COR-L47 (cell line): ENCODE data around the gene ATXN7.
A peak's percentile ranks its signal among the peaks of the same experiment; 100 is the strongest.

Experiments used
- DNase-seq: peaks from one replicate; lab custom pipeline; 2025; lab: John Stamatoyannopoulos, UW

Gene ATXN7

GRCh38 chr3:64019879-64020278 is 156.2 kb downstream of the ATXN7 start:
- DNase-seq, result no peak

- DNase-seq, result no peak
Observed at GRCh38 chr3:64021922-64022321, 158.3 kb downstream of the ATXN7 start.

GRCh38 chr3:64022451-64023186 is 159.0 kb downstream of the ATXN7 start:
- DNase-seq, result no peak

DNA sequence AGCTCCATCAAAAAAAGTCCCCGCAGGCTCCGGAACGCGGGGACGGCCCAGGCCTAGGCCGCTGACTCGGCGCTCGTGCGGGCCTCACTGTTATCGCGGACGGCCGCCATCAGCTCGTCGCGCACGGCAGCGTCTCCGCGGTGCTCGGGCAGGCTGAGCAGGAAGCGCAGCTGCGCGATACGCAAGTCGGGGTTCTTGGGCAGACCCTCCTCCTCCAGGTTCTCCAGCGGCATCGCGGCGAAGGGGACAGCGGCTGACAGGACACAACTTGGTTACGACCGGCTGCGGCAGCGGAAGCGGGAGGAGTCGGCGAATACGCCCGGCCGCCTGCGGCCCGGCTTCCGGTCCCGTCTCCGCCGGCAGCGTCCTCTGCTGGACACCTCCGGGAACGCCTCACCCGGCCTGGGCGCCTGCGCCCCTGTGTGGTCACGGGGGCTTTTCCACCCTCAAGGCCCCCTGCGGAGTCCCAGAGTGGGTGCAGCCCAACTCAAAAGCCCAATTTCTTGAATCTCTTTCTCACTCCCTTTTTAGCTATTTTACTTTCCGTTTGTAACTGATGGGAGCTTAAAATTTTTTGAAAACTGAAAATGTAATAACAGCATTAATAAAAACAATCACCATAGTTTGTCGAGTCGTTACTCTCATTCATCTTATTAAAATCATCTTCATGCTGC is 159.7 kb downstream of the ATXN7 start, which contains the start of gene PSMD6:
Gene PSMD6 (minus strand): TSS at position 308 of the 674 bp plus-strand sequence. CDS start 75 bp downstream, at position 233.
- peak; percentile 57 for DNase-seq

- no peak for DNase-seq
Observed at GRCh38 chr3:64023861-64024223, 160.2 kb downstream of the ATXN7 start.

- DNase-seq, result no peak
Observed at GRCh38 chr3:64026346-64026745, 162.7 kb downstream of the ATXN7 start.

DNA sequence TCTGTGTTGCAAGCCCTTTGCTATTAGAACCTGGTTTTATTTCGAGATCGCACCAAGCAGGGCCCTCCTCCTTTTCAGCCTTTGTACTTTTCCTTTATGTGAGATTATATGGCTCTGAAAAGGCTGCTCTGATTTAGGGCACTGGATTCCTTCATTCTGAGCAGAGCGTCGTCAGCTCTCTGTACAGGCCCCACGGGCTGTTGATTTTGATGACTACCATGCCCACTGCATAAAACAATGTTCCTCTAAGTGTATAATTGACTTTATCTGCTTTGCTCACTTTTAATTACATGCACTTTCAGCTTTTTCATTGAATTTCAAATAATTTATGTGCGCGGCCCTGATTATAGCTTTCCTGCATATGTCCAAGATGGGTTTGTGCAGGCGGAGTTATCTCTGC is 164.0 kb downstream of the ATXN7 start:
- no peak for DNase-seq

GRCh38 chr3:64028754-64029153 is 165.1 kb downstream of the ATXN7 start:
- DNase-seq, result no peak

GRCh38 chr3:64029287-64029686 is 165.6 kb downstream of the ATXN7 start:
- no peak for DNase-seq

GRCh38 chr3:64030741-64031140 is 167.1 kb downstream of the ATXN7 start:
- peak; percentile 26 for DNase-seq

DNA sequence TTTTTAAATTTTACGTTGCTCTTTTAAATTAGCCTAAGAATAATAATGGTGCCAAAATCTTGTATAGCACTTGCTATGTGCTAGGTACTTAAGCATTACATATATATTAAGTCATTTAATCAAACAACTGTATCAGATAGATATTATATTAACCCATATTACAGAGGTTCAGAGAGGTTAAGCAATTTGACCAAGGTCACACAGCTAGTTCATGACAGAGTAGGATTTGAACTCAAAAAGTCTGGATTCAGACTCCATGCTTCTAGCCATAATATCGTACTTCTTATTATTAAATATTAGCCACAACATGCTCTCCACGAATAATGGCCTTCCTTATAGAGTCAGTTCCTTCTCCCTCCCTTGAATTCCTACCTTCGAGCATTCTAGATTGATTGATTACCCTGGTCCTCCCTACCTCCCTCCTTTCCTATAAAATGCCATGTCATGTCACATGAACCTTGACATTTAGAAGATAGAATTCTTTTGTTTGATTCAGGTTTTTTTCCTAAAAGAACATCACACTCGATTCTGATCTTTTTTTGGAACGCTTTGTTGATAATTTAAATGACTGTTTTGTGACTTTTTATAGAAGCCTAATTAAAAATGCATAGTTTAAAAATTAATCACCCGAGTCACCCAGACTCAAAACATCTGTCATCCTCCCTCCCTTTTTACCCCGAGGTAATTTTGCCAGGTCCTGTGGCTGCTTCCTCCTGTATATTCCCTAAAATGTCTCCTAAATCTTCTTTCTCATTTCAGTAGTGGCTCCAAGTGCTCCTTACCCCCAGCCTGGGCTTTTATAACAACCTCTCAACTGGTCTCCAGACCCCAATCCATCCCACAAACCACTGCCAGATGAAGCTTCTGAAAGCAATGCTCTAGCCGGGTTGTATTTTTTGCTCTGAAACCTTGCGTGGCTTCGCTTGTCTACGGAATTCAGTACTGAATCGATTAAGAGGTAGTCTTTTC is 168.2 kb downstream of the ATXN7 start:
- no peak for DNase-seq

DNA sequence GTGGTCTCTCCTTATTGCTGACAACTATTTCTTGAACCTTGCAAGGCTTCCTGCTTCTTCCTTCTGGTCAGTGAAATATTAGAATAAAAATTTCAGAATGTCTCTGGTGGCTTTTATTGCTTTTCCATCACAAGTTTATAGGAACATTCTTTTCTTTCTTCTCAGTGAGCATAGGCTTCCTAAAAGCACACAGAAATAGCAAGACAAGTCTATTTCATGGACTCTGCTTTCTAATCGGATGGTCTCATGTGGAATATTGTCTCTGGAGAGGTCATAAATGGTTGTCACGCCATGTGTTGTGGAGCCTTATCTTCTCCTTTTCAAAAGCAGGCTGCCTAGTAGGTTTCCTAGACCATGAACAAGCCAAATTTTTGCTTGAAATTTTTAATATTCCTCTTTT is 169.4 kb downstream of the ATXN7 start:
- no peak for DNase-seq

DNA sequence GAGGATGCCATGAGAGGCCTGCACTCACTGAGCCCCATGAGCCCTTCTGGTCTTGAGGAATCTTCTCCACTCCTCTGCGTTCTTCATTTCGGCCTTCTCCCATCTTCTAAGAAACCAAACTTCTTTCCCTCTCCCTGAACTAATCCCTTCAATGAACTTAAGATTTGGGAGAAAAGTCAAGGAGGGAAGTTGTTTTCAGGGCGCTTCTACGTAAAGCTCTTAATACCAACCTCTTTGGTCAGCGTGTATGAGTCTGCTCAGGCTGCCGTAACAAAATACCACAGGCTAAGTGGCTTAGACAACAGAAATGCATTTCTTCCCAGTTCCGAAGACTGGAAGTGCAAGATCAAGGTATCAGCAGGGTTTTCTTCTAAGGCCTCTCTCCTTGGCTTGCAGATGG is 173.4 kb downstream of the ATXN7 start:
- DNase-seq, result no peak

- DNase-seq, result no peak
Observed at GRCh38 chr3:64038253-64038767, 174.6 kb downstream of the ATXN7 start.

DNA sequence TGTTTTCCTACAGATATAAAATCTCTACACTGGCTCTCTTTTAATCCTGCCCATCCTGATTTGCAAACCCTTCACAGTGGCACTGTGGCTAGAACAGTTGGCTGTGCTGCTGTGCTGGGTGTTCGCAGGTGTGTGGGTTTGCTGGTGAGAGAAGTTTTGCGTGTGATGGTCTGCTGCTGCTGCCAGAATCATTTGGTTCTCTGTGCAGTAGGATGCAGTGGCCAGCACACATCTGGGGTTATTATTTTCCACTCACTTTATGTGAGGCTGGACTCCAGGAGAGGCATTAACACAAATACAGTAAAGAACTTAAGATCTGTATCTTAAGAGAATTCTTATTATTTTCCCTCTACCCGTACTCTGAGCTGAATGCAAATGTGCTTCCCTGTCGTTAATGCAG is 175.7 kb downstream of the ATXN7 start:
- no peak for DNase-seq

- DNase-seq, result no peak
Observed at GRCh38 chr3:64039981-64040733, 176.5 kb downstream of the ATXN7 start.

DNA sequence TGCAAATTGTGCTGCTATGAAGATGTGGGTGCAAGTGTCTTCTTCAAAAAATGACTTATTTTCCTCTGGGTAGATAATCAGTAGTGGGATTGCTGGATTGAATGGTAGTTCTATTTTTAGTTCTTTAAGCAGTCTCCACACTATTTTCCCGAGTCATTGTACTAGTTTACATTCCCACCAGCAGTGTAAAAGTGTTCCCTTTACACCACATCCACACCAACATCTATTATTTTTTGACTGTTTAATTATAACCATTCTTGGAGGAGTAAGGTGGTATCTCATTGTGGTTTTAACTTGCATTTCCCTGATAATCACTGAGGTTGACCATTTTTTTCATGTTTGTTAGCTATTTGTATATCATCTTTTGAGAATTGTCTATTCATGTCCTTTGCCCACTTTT is 179.3 kb downstream of the ATXN7 start:
- no peak for DNase-seq

GRCh38 chr3:64046592-64046991 is 182.9 kb downstream of the ATXN7 start:
- DNase-seq, result no peak

DNA sequence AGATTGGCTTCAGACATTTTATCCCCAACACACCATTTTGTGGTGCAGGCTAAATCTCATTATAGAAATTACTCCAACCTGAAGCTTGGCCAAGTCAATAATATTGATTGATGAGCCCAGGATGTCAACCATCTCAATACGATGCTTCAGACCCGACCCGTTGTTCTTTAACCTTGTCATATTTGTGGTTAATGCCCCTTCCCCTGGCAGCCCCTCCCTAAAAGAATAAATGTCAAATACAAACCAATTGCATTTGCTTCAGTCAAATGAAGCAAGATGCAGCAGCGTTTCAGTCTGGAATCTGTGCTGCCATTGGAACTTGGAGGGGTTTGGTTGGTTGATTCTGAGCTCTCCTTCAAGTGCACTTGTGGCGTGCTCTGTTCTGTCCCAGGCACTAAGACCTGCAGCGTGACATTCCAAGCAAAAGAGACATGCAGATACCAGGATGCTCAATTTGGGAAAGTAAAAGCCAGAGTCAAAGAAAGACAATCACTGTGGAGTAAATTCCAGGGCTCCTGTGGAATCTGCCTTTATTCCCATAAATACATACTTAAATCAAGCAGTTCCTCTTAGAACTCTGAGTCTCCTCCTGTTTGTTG is 183.4 kb downstream of the ATXN7 start:
- no peak for DNase-seq

DNA sequence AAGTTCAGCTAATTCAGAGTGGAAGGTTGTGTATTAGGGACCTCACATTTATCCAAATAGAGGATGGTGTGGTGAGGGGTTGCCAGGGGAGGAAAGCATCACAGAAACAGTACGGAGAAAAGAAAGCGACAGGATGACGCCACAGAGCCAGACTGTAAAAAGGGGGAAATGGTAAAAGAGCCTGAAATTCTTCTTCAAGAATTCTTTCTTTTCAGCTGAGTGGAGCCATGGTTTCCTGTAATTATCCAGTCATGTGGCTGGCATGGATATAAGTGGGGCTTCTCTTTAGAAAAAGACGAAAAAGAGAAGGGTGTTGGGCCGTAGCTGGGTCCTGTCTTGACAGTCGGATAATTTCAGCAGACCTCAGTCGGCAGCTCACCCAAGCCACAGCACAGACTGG is 184.1 kb downstream of the ATXN7 start:
- no peak for DNase-seq

GRCh38 chr3:64048631-64049061 is 185.0 kb downstream of the ATXN7 start:
- DNase-seq, result no peak
